Fibroblast of lung (primary cell): ENCODE measurements around the gene CREB5.

Experiments used
- CTCF ChIP-seq, 2 donors: IDR thresholded peaks in 1 of 2; conservative IDR thresholded peaks in 1 of 2; 1 replicate in 1 of 2; 2 replicates in 1 of 2; pipeline ENCODE4 v1.5.1; 2011 to 2012; ENCODE audit warnings: low read length in 2 of 2, control low read depth in 1 of 2, inconsistent platforms in 1 of 2, low read depth in 1 of 2, mild to moderate bottlenecking in 1 of 2
- EZH2 ChIP-seq: IDR thresholded peaks from 2 replicates; pipeline ENCODE4 v1.5.1; 2012; ENCODE audit warnings: low read length, control low read depth, mild to moderate bottlenecking; ENCODE audit errors: missing control alignments

GRCh38 chr7:28400838-28401360 lies 11.4 kb upstream of the CREB5 start:
- no peak for TF ChIP-seq CTCF (conservative IDR thresholded peaks at IDR 0.05 in 1 of 2, IDR thresholded peaks at IDR 0.05 in 1 of 2; ENCODE audit: low read depth in 1 of 2, low read length in 2 of 2)
- TF ChIP-seq EZH2 = no peak
